H9 (cell line): ENCODE measurements around the gene GTF3C1. TPM values are rescaled to one million over a fixed set of nuclear protein-coding genes. Genes with fewer than 3 reads are reported as not detected.

ENCODE experiments used
- DNase-seq: peaks from one replicate; pipeline ENCODE4 v3.0.0-alpha.2; 2017
- H2AFZ ChIP-seq: one replicate; pipeline ENCODE4 v1.6.1; 2013; ENCODE audit warnings: mild to moderate bottlenecking, low read length, control low read depth, moderate library complexity
- H2AK5ac ChIP-seq: 2 replicates; pipeline ENCODE4 v1.6.1; 2013; ENCODE audit warnings: low read length, control low read depth, mixed read lengths; ENCODE audit not compliant: insufficient read length
- H2BK120ac ChIP-seq: one replicate; pipeline ENCODE4 v1.6.1; 2013; ENCODE audit warnings: low read depth, mild to moderate bottlenecking, low read length, control low read depth, inconsistent platforms; ENCODE audit not compliant: poor library complexity, severe bottlenecking
- H2BK12ac ChIP-seq: 2 replicates; pipeline ENCODE4 v1.6.1; 2013; ENCODE audit warnings: low read length, control low read depth, mixed read lengths, low read depth; ENCODE audit not compliant: insufficient read length
- H2BK15ac ChIP-seq: 2 replicates; pipeline ENCODE4 v1.6.1; 2013; ENCODE audit warnings: low read depth, low read length, control low read depth
- H2BK20ac ChIP-seq: one replicate; pipeline ENCODE4 v1.6.1; 2013; ENCODE audit warnings: low read depth, mild to moderate bottlenecking, low read length, control low read depth, inconsistent platforms; ENCODE audit not compliant: poor library complexity, severe bottlenecking
- H2BK5ac ChIP-seq: 2 replicates; pipeline ENCODE4 v1.6.1; 2013; ENCODE audit warnings: low read length, control low read depth, mixed read lengths; ENCODE audit not compliant: insufficient read length
- H3K14ac ChIP-seq: 2 replicates; pipeline ENCODE4 v1.6.1; 2013; ENCODE audit warnings: low read length, control low read depth; ENCODE audit not compliant: insufficient read depth
- H3K18ac ChIP-seq: 2 replicates; pipeline ENCODE4 v1.6.1; 2013; ENCODE audit warnings: low read depth, mild to moderate bottlenecking, mixed read lengths, low read length, control low read depth; ENCODE audit not compliant: insufficient read length
- H3K23ac ChIP-seq: 2 replicates; pipeline ENCODE4 v1.6.1; 2013; ENCODE audit warnings: low read length, control low read depth, mixed read lengths, low read depth; ENCODE audit not compliant: insufficient read length
- H3K23me2 ChIP-seq: 2 replicates; pipeline ENCODE4 v1.6.1; 2013; ENCODE audit warnings: low read depth, mild to moderate bottlenecking, mixed read lengths, low read length, control low read depth; ENCODE audit not compliant: insufficient read length, poor library complexity, severe bottlenecking
- H3K27ac ChIP-seq: 2 replicates; pipeline ENCODE4 v1.5.1; 2013; ENCODE audit warnings: low read length, control low read depth, mixed read lengths, low read depth; ENCODE audit not compliant: insufficient read length
- H3K27me3 ChIP-seq: 2 replicates; pipeline ENCODE4 v1.6.1; 2013; ENCODE audit warnings: low read length, control low read depth, inconsistent platforms; ENCODE audit not compliant: insufficient read depth
- H3K4ac ChIP-seq: 2 replicates; pipeline ENCODE4 v1.6.1; 2013; ENCODE audit warnings: low read depth, mild to moderate bottlenecking, control low read depth, inconsistent platforms, low read length, moderate library complexity
- H3K4me1 ChIP-seq: 2 replicates; pipeline ENCODE4 v1.6.1; 2013; ENCODE audit warnings: low read length, control low read depth, inconsistent platforms; ENCODE audit not compliant: insufficient read depth
- H3K4me2 ChIP-seq: 2 replicates; pipeline ENCODE4 v1.6.1; 2013; ENCODE audit warnings: low read length, control low read depth, mixed read lengths; ENCODE audit not compliant: insufficient read length, insufficient read depth
- H3K56ac ChIP-seq: 2 replicates; pipeline ENCODE4 v1.6.1; 2013; ENCODE audit warnings: low read depth, mild to moderate bottlenecking, mixed read lengths, low read length, control low read depth; ENCODE audit not compliant: insufficient read length
- H3K79me1 ChIP-seq: 2 replicates; pipeline ENCODE4 v1.6.1; 2013; ENCODE audit warnings: low read depth, mild to moderate bottlenecking, moderate library complexity, low read length, control low read depth, inconsistent platforms; ENCODE audit not compliant: insufficient read depth, poor library complexity, severe bottlenecking
- H3K79me2 ChIP-seq: 2 replicates; pipeline ENCODE4 v1.6.1; 2013; ENCODE audit warnings: low read length, control low read depth, inconsistent platforms; ENCODE audit not compliant: insufficient read depth
- H3K9ac ChIP-seq: 2 replicates; pipeline ENCODE4 v1.6.1; 2013; ENCODE audit warnings: low read length, control low read depth, mixed read lengths; ENCODE audit not compliant: insufficient read length; ENCODE audit errors: extremely low read depth
- H3K9me3 ChIP-seq: one replicate; pipeline ENCODE4 v1.6.1; 2013; ENCODE audit warnings: low read depth, low read length, inconsistent platforms; ENCODE audit not compliant: control insufficient read depth
- H3T11ph ChIP-seq: one replicate; pipeline ENCODE4 v1.6.1; 2013; ENCODE audit warnings: mild to moderate bottlenecking, low read length, control low read depth, inconsistent platforms
- H4K20me1 ChIP-seq: one replicate; pipeline ENCODE4 v1.6.1; 2013; ENCODE audit not compliant: control insufficient read depth, insufficient read length, insufficient read depth
- H4K5ac ChIP-seq: 2 replicates; pipeline ENCODE4 v1.6.1; 2013; ENCODE audit warnings: low read depth, mild to moderate bottlenecking, mixed read lengths, low read length, control low read depth; ENCODE audit not compliant: insufficient read length
- H4K8ac ChIP-seq: replicated peaks from 2 replicates; pipeline ENCODE4 v1.6.1; 2013; ENCODE audit warnings: low read length, control low read depth, mixed read lengths, low read depth; ENCODE audit not compliant: insufficient read length
- H4K91ac ChIP-seq: 2 replicates; pipeline ENCODE4 v1.6.1; 2013; ENCODE audit warnings: low read depth, mild to moderate bottlenecking, moderate library complexity, mixed read lengths, low read length, control low read depth; ENCODE audit not compliant: insufficient read length
- H3K27ac Mint-ChIP-seq, 3 experiments: 2 replicates in 2 of 3; 3 replicates in 1 of 3; pipeline ENCODE4 v1.8.0; 2020 to 2021; ENCODE audit warnings: mixed read lengths in 3 of 3, mild to moderate bottlenecking in 1 of 3, moderate library complexity in 1 of 3
- H3K27me3 Mint-ChIP-seq: 2 replicates; pipeline ENCODE4 v1.8.0; 2021; ENCODE audit warnings: low read depth, mild to moderate bottlenecking, moderate library complexity, mixed read lengths
- H3K36me3 Mint-ChIP-seq, 3 experiments: 2 replicates in 2 of 3; 3 replicates in 1 of 3; pipeline ENCODE4 v1.8.0; 2020 to 2021; ENCODE audit warnings: low read depth in 3 of 3, mixed read lengths in 3 of 3; ENCODE audit not compliant: insufficient read depth in 1 of 3
- H3K4me1 Mint-ChIP-seq, 2 experiments: 2 replicates each; pipeline ENCODE4 v1.8.0; 2020; ENCODE audit warnings: mixed read lengths in 2 of 2
- H3K4me3 Mint-ChIP-seq, 2 experiments: 2 replicates in 1 of 2; 3 replicates in 1 of 2; pipeline ENCODE4 v1.8.0; 2020 to 2021; ENCODE audit warnings: mild to moderate bottlenecking in 2 of 2, mixed read lengths in 2 of 2, moderate library complexity in 1 of 2
- H3K9me3 Mint-ChIP-seq, 2 experiments: 2 replicates in 1 of 2; 3 replicates in 1 of 2; pipeline ENCODE4 v1.8.0; 2020; ENCODE audit warnings: mild to moderate bottlenecking in 2 of 2, mixed read lengths in 2 of 2, moderate library complexity in 1 of 2
- WGBS: extraction: QIAGEN DNeasy Blood & Tissue Kit; methylation state at CpG from one replicate; pipeline ENCODE4 v1.1.7; 2013; ENCODE audit warnings: missing lambda C conversion rate, low lambda C conversion rate, mixed read lengths; ENCODE audit not compliant: insufficient read length; ENCODE audit errors: extremely low coverage; 5-methylcytosine and 5-hydroxymethylcytosine counted together
- total RNA-seq: library from RNA; stranded (reverse); gene quantifications from 2 replicates; pipeline ENCODE4 v1.2.1, GENCODE V29; 2021
- TF ChIP-seq, protein P1 (sequence below): fragments of 200-600 bp; sonication (generic); conservative IDR thresholded peaks from 3 replicates; pipeline ENCODE4 v1.8.0; 2021; ENCODE audit warnings: antibody characterized with exemption, mild to moderate bottlenecking

Gene GTF3C1
- total RNA-seq, 1 experiment from 2014 or later = 113 TPM

DNA sequence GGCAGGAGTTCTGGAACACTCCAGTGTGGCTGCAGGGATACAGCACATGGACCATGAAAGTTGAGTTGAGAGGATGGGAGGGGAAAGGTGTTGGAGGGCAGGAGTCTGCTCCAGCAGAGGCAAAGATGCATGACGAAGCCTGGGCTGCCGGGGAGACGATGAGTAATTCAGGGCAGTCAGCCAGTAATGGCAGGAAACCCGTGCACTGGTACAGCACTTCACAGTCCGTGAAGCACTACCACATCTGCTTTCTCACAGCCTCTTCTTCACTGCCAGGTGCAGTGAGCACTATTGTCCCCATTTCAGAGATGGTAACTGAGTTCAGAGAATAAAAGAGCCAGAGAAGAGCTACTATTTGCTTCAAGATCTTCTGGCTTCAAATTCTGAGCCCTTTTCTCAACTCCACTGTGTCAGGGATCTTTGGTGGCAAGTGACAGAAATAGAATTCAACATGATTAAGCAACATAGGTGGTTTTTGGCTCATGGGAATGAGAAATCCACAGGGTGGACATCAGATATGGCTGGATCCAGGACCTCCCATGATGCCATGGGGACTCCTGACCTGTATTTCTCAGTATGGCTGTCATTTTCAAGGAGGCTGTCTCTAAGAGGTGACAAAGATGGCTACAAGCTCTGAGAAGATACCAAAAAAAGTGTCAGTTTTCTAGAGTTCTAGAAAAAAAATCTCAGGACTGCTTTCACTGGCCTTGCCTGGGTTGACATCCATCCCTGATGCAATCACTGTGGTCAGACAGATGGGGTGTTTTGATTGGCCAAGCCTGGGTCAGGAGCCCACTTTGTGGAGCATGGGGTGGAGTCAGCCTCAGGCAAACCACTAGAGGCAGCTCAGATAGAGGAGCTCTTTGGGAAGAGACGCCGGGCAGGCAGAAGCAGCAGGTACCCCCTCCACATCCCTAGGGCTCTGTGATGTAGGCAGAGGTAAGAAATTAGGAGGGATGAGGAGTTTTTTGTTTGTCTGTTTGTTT, 123.0 kb downstream of the GTF3C1 start:
- Mint-ChIP-seq H3K27ac (no peak overlapping the region; a peak in 1 of 7 replicates), H3K9me3 (peaks cover 11 to 17% of the 10 kb centered on the region in 2 experiments), H3K4me3 (no peak overlapping the region), H3K36me3 (peaks cover 2 to 9% (median 8%) of the 10 kb centered on the region in 3 experiments; a peak in 5 of 7 replicates), H3K4me1 (peaks cover 0 to 3% of the 10 kb centered on the region in 2 experiments; a peak in 1 of 4 replicates), H3K27me3 (no peaks in the 10 kb centered on the region)
- no peak overlapping the region for H3K18ac ChIP-seq
- no peak overlapping the region for H3K4ac ChIP-seq
- H3K14ac ChIP-seq = no peak overlapping the region
- no peak overlapping the region for H4K5ac ChIP-seq
- H2BK15ac ChIP-seq = no peak overlapping the region
- H4K91ac ChIP-seq = no peak overlapping the region
- no peak overlapping the region for H3K56ac ChIP-seq
- no peak overlapping the region for H3K9ac ChIP-seq
- no peaks in the 10 kb centered on the region for H3K79me1 ChIP-seq
- no peak overlapping the region for H2BK5ac ChIP-seq
- WGBS = no CpG with 5 or more reads among the region's 7 CpGs
- no peaks in the 10 kb centered on the region for H3K4me1 ChIP-seq
- H3K23ac ChIP-seq = no peak overlapping the region
- TF ChIP-seq, protein P1, sequence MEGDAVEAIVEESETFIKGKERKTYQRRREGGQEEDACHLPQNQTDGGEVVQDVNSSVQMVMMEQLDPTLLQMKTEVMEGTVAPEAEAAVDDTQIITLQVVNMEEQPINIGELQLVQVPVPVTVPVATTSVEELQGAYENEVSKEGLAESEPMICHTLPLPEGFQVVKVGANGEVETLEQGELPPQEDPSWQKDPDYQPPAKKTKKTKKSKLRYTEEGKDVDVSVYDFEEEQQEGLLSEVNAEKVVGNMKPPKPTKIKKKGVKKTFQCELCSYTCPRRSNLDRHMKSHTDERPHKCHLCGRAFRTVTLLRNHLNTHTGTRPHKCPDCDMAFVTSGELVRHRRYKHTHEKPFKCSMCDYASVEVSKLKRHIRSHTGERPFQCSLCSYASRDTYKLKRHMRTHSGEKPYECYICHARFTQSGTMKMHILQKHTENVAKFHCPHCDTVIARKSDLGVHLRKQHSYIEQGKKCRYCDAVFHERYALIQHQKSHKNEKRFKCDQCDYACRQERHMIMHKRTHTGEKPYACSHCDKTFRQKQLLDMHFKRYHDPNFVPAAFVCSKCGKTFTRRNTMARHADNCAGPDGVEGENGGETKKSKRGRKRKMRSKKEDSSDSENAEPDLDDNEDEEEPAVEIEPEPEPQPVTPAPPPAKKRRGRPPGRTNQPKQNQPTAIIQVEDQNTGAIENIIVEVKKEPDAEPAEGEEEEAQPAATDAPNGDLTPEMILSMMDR = no peak
- H4K20me1 ChIP-seq = no peaks in the 10 kb centered on the region
- no peak overlapping the region for H3T11ph ChIP-seq
- H3K79me2 ChIP-seq = no peaks in the 10 kb centered on the region
- H3K27me3 ChIP-seq = no peaks in the 10 kb centered on the region
- no peak overlapping the region for H3K4me2 ChIP-seq
- no peaks in the 10 kb centered on the region for H3K23me2 ChIP-seq
- H3K27ac ChIP-seq = no peak overlapping the region
- no peak overlapping the region for H2BK12ac ChIP-seq
- H3K9me3 ChIP-seq = no peaks in the 10 kb centered on the region
- no peak overlapping the region for H4K8ac ChIP-seq
- no peak overlapping the region for H2BK120ac ChIP-seq
- no peak overlapping the region for H2AFZ ChIP-seq
- DNase-seq = peak; percentile 55
- no peak overlapping the region for H2AK5ac ChIP-seq
- H2BK20ac ChIP-seq = no peak overlapping the region
